NCI-H774 (cell line): ENCODE measurements around the gene GNA12.

Experiments used
- DNase-seq: peaks from one replicate; lab custom pipeline; 2025; lab: John Stamatoyannopoulos, UW

The GNA12 gene

GRCh38 chr7:2777898-2778535 is 66.1 kb downstream of the GNA12 start:
- DNase-seq: no peak

GRCh38 chr7:2776401-2776800 is 67.7 kb downstream of the GNA12 start:
- no peak for DNase-seq

GRCh38 chr7:2775785-2776184 is 68.3 kb downstream of the GNA12 start:
- no peak for DNase-seq

GRCh38 chr7:2775376-2775775 is 68.7 kb downstream of the GNA12 start:
- DNase-seq: no peak

- no peak for DNase-seq
Measured at GRCh38 chr7:2774935-2775334, 69.2 kb downstream of the GNA12 start.

- DNase-seq: no peak
Measured at GRCh38 chr7:2774280-2774679, 69.8 kb downstream of the GNA12 start.

GRCh38 chr7:2773608-2774007 is 70.5 kb downstream of the GNA12 start:
- no peak for DNase-seq

- no peak for DNase-seq
Measured at GRCh38 chr7:2771274-2771731, 72.8 kb downstream of the GNA12 start.

- no peak for DNase-seq
Measured at GRCh38 chr7:2764621-2765020, 79.5 kb downstream of the GNA12 start.

GRCh38 chr7:2763597-2763996 is 80.5 kb downstream of the GNA12 start:
- no peak for DNase-seq

- no peak for DNase-seq
Measured at GRCh38 chr7:2761801-2762497, 82.2 kb downstream of the GNA12 start.

- DNase-seq: no peak
Measured at GRCh38 chr7:2761131-2761624, 82.9 kb downstream of the GNA12 start.

GRCh38 chr7:2760098-2760889 is 83.8 kb downstream of the GNA12 start:
- peak; percentile 58 for DNase-seq

GRCh38 chr7:2759736-2760097 is 84.4 kb downstream of the GNA12 start:
- DNase-seq: peak; percentile 58

- DNase-seq: no peak
Measured at GRCh38 chr7:2758673-2759616, 85.2 kb downstream of the GNA12 start.

GRCh38 chr7:2757904-2758672 is 86.0 kb downstream of the GNA12 start:
- peak; percentile 28 for DNase-seq

GRCh38 chr7:2757361-2757903 is 86.7 kb downstream of the GNA12 start:
- DNase-seq: no peak

GRCh38 chr7:2755531-2755930 is 88.6 kb downstream of the GNA12 start:
- DNase-seq: no peak

- DNase-seq: no peak
Measured at GRCh38 chr7:2754912-2755311, 89.2 kb downstream of the GNA12 start.

- no peak for DNase-seq
Measured at GRCh38 chr7:2754086-2754485, 90.0 kb downstream of the GNA12 start.

- no peak for DNase-seq
Measured at GRCh38 chr7:2753148-2753547, 91.0 kb downstream of the GNA12 start.
